ENCODE results near the gene C9orf50.

The C9orf50 gene

GRCh38 chr9:129573977-129574376 lies 46.9 kb downstream of the C9orf50 start:
- no peak overlapping the region for H3K4me3 ChIP-seq (ENCODE audit: severe bottlenecking)
- no peak for ATAC-seq (ENCODE audit: low read depth)
- no peaks in the 10 kb centered on the region for H3K27me3 ChIP-seq (ENCODE audit: insufficient read depth, poor library complexity, severe bottlenecking)
- no peaks in the 10 kb centered on the region for H3K9me3 ChIP-seq (ENCODE audit: severe bottlenecking)
- no peaks in the 10 kb centered on the region for H3K36me3 ChIP-seq (ENCODE audit: low read depth)
- DNase-seq (ENCODE audit: low spot score): no peak
- peaks cover 10% of the 10 kb centered on the region for H3K4me1 ChIP-seq (ENCODE audit: insufficient read depth, poor library complexity, severe bottlenecking)
- TF ChIP-seq CTCF (IDR thresholded peaks at IDR 0.05; ENCODE audit: poor library complexity, severe bottlenecking): no peak
- H3K27ac ChIP-seq (ENCODE audit: poor library complexity, severe bottlenecking): no peak overlapping the region

- no peaks in the 10 kb centered on the region for H3K36me3 ChIP-seq (ENCODE audit: low read depth)
- no peak for ATAC-seq (ENCODE audit: low read depth)
- TF ChIP-seq CTCF (IDR thresholded peaks at IDR 0.05; ENCODE audit: poor library complexity, severe bottlenecking): no peak
- H3K4me1 ChIP-seq (ENCODE audit: insufficient read depth, poor library complexity, severe bottlenecking): peaks cover 14% of the 10 kb centered on the region
- H3K27ac ChIP-seq (ENCODE audit: poor library complexity, severe bottlenecking): no peak overlapping the region
- H3K4me3 ChIP-seq (ENCODE audit: severe bottlenecking): no peak overlapping the region
- H3K9me3 ChIP-seq (ENCODE audit: severe bottlenecking): no peaks in the 10 kb centered on the region
- no peak for DNase-seq (ENCODE audit: low spot score)
- peaks cover 5% of the 10 kb centered on the region for H3K27me3 ChIP-seq (ENCODE audit: insufficient read depth, poor library complexity, severe bottlenecking)
These were observed 48.4 kb downstream of the C9orf50 start for GRCh38 chr9:129572517-129572916.

GRCh38 chr9:129572052-129572425 lies 48.9 kb downstream of the C9orf50 start:
- DNase-seq (ENCODE audit: low spot score) (no peak), ATAC-seq (ENCODE audit: low read depth) (no peak)
- Histone ChIP-seq H3K36me3 (ENCODE audit: low read depth) (no peaks in the 10 kb centered on the region), H3K27ac (ENCODE audit: poor library complexity, severe bottlenecking) (no peak overlapping the region), H3K4me1 (ENCODE audit: insufficient read depth, poor library complexity, severe bottlenecking) (peaks cover 14% of the 10 kb centered on the region), H3K9me3 (ENCODE audit: severe bottlenecking) (no peaks in the 10 kb centered on the region), H3K27me3 (ENCODE audit: insufficient read depth, poor library complexity, severe bottlenecking) (peaks cover 5% of the 10 kb centered on the region), H3K4me3 (ENCODE audit: severe bottlenecking) (no peak overlapping the region)
- TF ChIP-seq CTCF (IDR thresholded peaks at IDR 0.05; ENCODE audit: poor library complexity, severe bottlenecking): no peak

GRCh38 chr9:129571298-129572051 lies 49.4 kb downstream of the C9orf50 start:
- peaks cover 5% of the 10 kb centered on the region for H3K27me3 ChIP-seq (ENCODE audit: insufficient read depth, poor library complexity, severe bottlenecking)
- DNase-seq (ENCODE audit: low spot score) (no peak), ATAC-seq (ENCODE audit: low read depth) (no peak)
- no peaks in the 10 kb centered on the region for H3K9me3 ChIP-seq (ENCODE audit: severe bottlenecking)
- TF ChIP-seq CTCF (IDR thresholded peaks at IDR 0.05; ENCODE audit: poor library complexity, severe bottlenecking): no peak
- H3K4me3 ChIP-seq (ENCODE audit: severe bottlenecking): no peak overlapping the region
- H3K27ac ChIP-seq (ENCODE audit: poor library complexity, severe bottlenecking): peak overlapping the region; percentile 26
- H3K36me3 ChIP-seq (ENCODE audit: low read depth): no peaks in the 10 kb centered on the region
- H3K4me1 ChIP-seq (ENCODE audit: insufficient read depth, poor library complexity, severe bottlenecking): peaks cover 14% of the 10 kb centered on the region

Data from RWPE2 (cell line).